GM23338 (cell line): ENCODE measurements around the gene MRGPRG. TPM values are rescaled to one million over a fixed set of nuclear protein-coding genes. Genes with fewer than 3 reads are reported as not detected.
"Not testable (repeated sequence)": the region's sequence is repeated elsewhere in the genome, so short reads cannot be mapped to it uniquely, and the experiment has no call there.

ENCODE experiments used
- ATAC-seq: fragments of 200-7000 bp; cut with Tn5 transposase; 3 replicates; pipeline ENCODE4 v1.9.1; 2020
- DNase-seq: peaks from one replicate; pipeline ENCODE4 v3.0.0-alpha.2; 2015; ENCODE audit warnings: low spot score
- H2AFZ ChIP-seq: fragments of 200-600 bp; sonication (generic); 2 replicates; pipeline ENCODE4 v1.8.0; 2016; ENCODE audit warnings: antibody characterized with exemption, mild to moderate bottlenecking, moderate library complexity
- H3F3A ChIP-seq: fragments of 200-600 bp; sonication (generic); replicated peaks from 2 replicates; pipeline ENCODE4 v1.8.0; 2017; ENCODE audit warnings: antibody characterized with exemption, mixed run types, low read depth
- H3K27ac ChIP-seq: fragments of 200-600 bp; sonication (generic); 2 replicates; pipeline ENCODE4 v1.6.1; 2016; ENCODE audit warnings: low read depth
- H3K27me3 ChIP-seq: fragments of 200-600 bp; sonication (generic); 2 replicates; pipeline ENCODE4 v1.8.0; 2016; ENCODE audit warnings: mild to moderate bottlenecking, mixed run types, moderate library complexity; ENCODE audit not compliant: insufficient read depth
- H3K36me3 ChIP-seq: fragments of 200-600 bp; sonication (generic); 2 replicates; pipeline ENCODE4 v1.8.0; 2016; ENCODE audit warnings: mild to moderate bottlenecking; ENCODE audit not compliant: insufficient read depth
- H3K4me1 ChIP-seq: fragments of 200-600 bp; sonication (generic); 2 replicates; pipeline ENCODE4 v1.8.0; 2016; ENCODE audit warnings: mild to moderate bottlenecking, moderate library complexity; ENCODE audit not compliant: insufficient read depth
- H3K4me2 ChIP-seq: fragments of 200-600 bp; sonication (generic); 2 replicates; pipeline ENCODE4 v1.7.1; 2017; ENCODE audit warnings: mixed run types
- H3K4me3 ChIP-seq: fragments of 200-600 bp; sonication (generic); 2 replicates; pipeline ENCODE4 v1.6.1; 2016; ENCODE audit warnings: mixed run types
- H3K79me2 ChIP-seq: fragments of 200-600 bp; sonication (generic); replicated peaks from 2 replicates; pipeline ENCODE4 v1.8.0; 2017; ENCODE audit warnings: mild to moderate bottlenecking; ENCODE audit not compliant: insufficient read depth
- H3K9me2 ChIP-seq: fragments of 200-600 bp; sonication (generic); 2 replicates; pipeline ENCODE4 v1.8.0; 2017; ENCODE audit not compliant: insufficient read depth
- H4K20me1 ChIP-seq: fragments of 200-600 bp; sonication (generic); replicated peaks from 2 replicates; pipeline ENCODE4 v1.8.0; 2017; ENCODE audit warnings: mild to moderate bottlenecking; ENCODE audit not compliant: insufficient read depth
- H3K27ac Mint-ChIP-seq: 2 replicates; pipeline ENCODE4 v1.8.0; 2020; ENCODE audit warnings: inconsistent platforms, mild to moderate bottlenecking, moderate library complexity, mixed read lengths
- H3K27me3 Mint-ChIP-seq: 3 replicates; pipeline ENCODE4 v1.8.0; 2022; ENCODE audit warnings: low read depth, mild to moderate bottlenecking, moderate library complexity, mixed read lengths, inconsistent platforms; ENCODE audit not compliant: insufficient read depth, poor library complexity
- H3K36me3 Mint-ChIP-seq: 3 replicates; pipeline ENCODE4 v1.8.0; 2021; ENCODE audit warnings: low read depth, mild to moderate bottlenecking, inconsistent platforms, moderate library complexity, mixed read lengths
- H3K4me1 Mint-ChIP-seq: 3 replicates; pipeline ENCODE4 v1.8.0; 2020; ENCODE audit warnings: mild to moderate bottlenecking, inconsistent platforms, mixed read lengths
- H3K4me3 Mint-ChIP-seq: 3 replicates; pipeline ENCODE4 v1.8.0; 2021; ENCODE audit warnings: moderate library complexity, mild to moderate bottlenecking, inconsistent platforms, mixed read lengths
- H3K9me3 Mint-ChIP-seq: 3 replicates; pipeline ENCODE4 v1.8.0; 2020; ENCODE audit warnings: moderate library complexity, mild to moderate bottlenecking, inconsistent platforms, mixed read lengths
- CREB1 ChIP-seq: fragments of 250-450 bp; sonication (Bioruptor Pico); IDR thresholded peaks from 2 replicates; pipeline ENCODE4 v1.5.0; 2020; ENCODE audit warnings: low read depth, mild to moderate bottlenecking, moderate library complexity
- EZH2phosphoT487 ChIP-seq: fragments of 200-600 bp; sonication (generic); IDR thresholded peaks from one replicate; pipeline ENCODE4 v1.8.1; 2018; ENCODE audit warnings: antibody characterized with exemption; ENCODE audit not compliant: unreplicated experiment
- JUNB ChIP-seq: IDR thresholded peaks from one replicate; pipeline ENCODE4 v1.6.1; 2016; ENCODE audit warnings: antibody characterized with exemption; ENCODE audit not compliant: unreplicated experiment
- POLR2AphosphoS5 ChIP-seq: IDR thresholded peaks from 2 replicates; pipeline ENCODE4 v1.6.1; 2016; ENCODE audit warnings: antibody characterized with exemption, low read depth
- ZNF331 ChIP-seq: fragments of 250-450 bp; sonication (Bioruptor Pico); IDR thresholded peaks from 2 replicates; pipeline ENCODE4 v1.5.0; 2020; ENCODE audit warnings: low read depth, mild to moderate bottlenecking, moderate library complexity
- polyA plus RNA-seq: library from polyadenylated mRNA; unstranded; fragments of >200 nt; fragmentation: Nextera tagmentation; extraction: Ambion mirVana; gene quantifications from 2 replicates; pipeline ENCODE4 v1.2.1, GENCODE V29; 2016
- total RNA-seq: library from RNA; depleted of rRNA; stranded (reverse); fragments of >200 nt; shearing (Covaris generic); gene quantifications from 2 replicates; pipeline ENCODE4 v1.2.3, GENCODE V29; 2014; rRNA removed
- TF ChIP-seq, protein P1 (sequence below), 2 experiments: fragments of 200-600 bp in 1 of 2; sonication (generic) in 1 of 2; conservative IDR thresholded peaks; 2 replicates each; pipeline versions ENCODE4 v1.5.1 to v1.6.1; 2016 to 2017; ENCODE audit warnings: antibody characterized with exemption in 2 of 2, low read depth in 2 of 2, mild to moderate bottlenecking in 2 of 2, moderate library complexity in 1 of 2

Gene MRGPRG
- total and polyA plus RNA-seq, 2 experiments from 2014 or later, result not detected

DNA sequence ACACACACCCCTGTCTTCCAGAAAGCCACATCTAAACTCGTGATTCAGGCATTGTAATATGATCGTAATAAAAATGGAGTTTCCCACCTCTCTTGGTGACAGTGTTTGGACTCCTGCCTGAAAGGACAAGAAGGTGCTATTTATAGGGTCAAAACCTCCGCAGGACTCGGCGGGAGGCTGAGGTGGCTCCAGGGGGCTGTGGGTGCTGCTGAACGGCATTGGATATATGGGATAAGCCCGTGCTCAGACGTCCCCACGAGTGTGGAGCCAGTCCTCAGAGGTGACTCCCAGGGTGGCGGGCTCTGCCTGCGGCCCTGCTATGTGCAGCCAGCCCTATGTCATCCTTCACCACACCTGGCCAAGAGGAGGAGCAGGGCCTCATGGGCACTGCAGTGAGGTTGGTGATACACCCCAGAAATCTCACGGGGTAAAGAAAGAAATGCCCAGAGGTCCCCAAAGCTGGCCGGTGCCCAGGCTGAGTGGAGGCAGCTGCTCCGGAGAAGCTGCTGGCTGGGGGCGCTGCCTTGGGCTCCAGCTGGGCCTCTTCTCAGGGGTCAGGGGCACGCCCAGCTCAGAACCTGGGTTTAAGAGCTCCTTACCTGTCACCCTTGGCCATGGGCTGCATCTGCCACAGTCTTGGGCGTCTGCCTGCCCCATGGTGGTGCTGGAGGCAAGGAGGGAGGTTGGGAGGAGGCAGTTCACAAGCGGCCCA lies 48.4 kb downstream of the MRGPRG start:
- no peak for DNase-seq
- Mint-ChIP-seq H3K4me1 (peaks cover 13% of the 10 kb centered on the region), H3K4me3 (peak overlapping the region; percentile 31; the same call in 1 of the 3 replicates), H3K27ac (no peak overlapping the region), H3K9me3 (no peaks in the 10 kb centered on the region), H3K27me3 (peaks cover 20% of the 10 kb centered on the region), H3K36me3 (no peaks in the 10 kb centered on the region; the same call in 2 of the 3 replicates)
- ATAC-seq, result no peak
- no peak overlapping the region for H3K4me3 ChIP-seq
- H4K20me1 ChIP-seq, result no peaks in the 10 kb centered on the region
- peak overlapping the region; percentile 90 for H2AFZ ChIP-seq
- no peak overlapping the region for H3K27ac ChIP-seq
- no peaks in the 10 kb centered on the region for H3K36me3 ChIP-seq
- H3K4me2 ChIP-seq, result no peak overlapping the region
- TF ChIP-seq POLR2AphosphoS5 (no peak), ZNF331 (CRISPR knock-in tag) (no peak), EZH2phosphoT487 (no peak), CREB1 (CRISPR knock-in tag) (no peak)
- no peaks in the 10 kb centered on the region; the same call in 1 of the 2 replicates for H3K4me1 ChIP-seq
- H3F3A ChIP-seq, result no peaks in the 10 kb centered on the region
- peaks cover 15% of the 10 kb centered on the region for H3K27me3 ChIP-seq
- no peaks in the 10 kb centered on the region for H3K79me2 ChIP-seq
- H3K9me2 ChIP-seq, result 0 out of 2 replicates have a peak, but pooled peaks cover 7% of the 10 kb centered on the region

DNA sequence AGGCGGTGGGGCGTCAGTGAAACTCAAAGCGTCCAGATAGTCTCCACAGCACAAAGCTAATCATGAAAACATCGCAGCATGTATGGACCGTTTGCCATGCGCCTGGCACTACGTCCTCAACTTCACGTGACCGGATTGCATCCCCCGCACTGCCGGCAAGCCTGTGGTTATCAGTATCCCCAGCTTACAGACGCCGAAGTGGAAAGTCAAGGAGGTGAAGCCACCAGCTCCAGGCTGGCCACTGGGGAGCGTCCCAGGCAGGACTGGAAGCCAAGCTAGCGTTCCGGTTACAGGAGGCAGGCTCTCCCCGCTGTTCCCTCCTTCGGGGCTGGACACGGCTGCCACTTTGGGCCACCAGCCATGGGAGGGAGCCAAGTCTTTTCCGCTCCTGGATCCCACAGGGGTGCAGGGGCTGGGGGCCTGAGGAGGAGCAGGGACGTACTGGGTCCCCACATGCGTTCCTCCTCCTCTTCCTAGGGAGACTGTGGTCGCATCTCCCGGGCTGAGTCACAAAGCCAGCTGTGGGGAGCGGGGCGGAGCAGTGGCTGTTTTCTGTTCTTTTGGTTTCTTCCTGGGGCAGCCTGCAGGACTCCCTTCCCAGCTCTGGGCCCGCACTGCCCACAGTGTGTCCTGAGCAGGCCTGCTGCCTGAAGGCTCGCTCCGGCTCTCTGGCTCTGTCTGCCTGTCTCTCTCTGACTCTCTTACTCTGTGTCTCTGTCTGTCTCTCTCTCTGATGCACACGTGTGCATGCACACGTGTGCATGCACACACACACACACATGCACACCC lies 49.2 kb downstream of the MRGPRG start:
- Histone ChIP-seq H4K20me1 (no peaks in the 10 kb centered on the region), H3K36me3 (no peaks in the 10 kb centered on the region), H3K27ac (no peak overlapping the region), H3F3A (no peaks in the 10 kb centered on the region), H3K9me2 (0 out of 2 replicates have a peak, but pooled peaks cover 4% of the 10 kb centered on the region), H3K27me3 (peaks cover 19% of the 10 kb centered on the region), H3K4me3 (0 out of 2 replicates have a peak overlapping the region, but pooled peaks have one; percentile 13), H3K4me1 (no peaks in the 10 kb centered on the region; the same call in 1 of the 2 replicates), H2AFZ (peak overlapping the region; percentile 90), H3K4me2 (no peak overlapping the region; the same call in 1 of the 2 replicates), H3K79me2 (no peaks in the 10 kb centered on the region)
- peak overlapping the region; percentile 31; the same call in 1 of the 3 replicates for H3K4me3 Mint-ChIP-seq
- H3K4me1 Mint-ChIP-seq, result peaks cover 13% of the 10 kb centered on the region
- no peak overlapping the region for H3K27ac Mint-ChIP-seq
- peak; percentile 71 for DNase-seq
- H3K36me3 Mint-ChIP-seq, result no peaks in the 10 kb centered on the region; the same call in 2 of the 3 replicates
- peak; percentile 65 for ATAC-seq
- TF ChIP-seq JUNB, result no peak
- TF ChIP-seq, protein P1, sequence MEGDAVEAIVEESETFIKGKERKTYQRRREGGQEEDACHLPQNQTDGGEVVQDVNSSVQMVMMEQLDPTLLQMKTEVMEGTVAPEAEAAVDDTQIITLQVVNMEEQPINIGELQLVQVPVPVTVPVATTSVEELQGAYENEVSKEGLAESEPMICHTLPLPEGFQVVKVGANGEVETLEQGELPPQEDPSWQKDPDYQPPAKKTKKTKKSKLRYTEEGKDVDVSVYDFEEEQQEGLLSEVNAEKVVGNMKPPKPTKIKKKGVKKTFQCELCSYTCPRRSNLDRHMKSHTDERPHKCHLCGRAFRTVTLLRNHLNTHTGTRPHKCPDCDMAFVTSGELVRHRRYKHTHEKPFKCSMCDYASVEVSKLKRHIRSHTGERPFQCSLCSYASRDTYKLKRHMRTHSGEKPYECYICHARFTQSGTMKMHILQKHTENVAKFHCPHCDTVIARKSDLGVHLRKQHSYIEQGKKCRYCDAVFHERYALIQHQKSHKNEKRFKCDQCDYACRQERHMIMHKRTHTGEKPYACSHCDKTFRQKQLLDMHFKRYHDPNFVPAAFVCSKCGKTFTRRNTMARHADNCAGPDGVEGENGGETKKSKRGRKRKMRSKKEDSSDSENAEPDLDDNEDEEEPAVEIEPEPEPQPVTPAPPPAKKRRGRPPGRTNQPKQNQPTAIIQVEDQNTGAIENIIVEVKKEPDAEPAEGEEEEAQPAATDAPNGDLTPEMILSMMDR (conservative IDR thresholded peaks at IDR 0.05; ENCODE audit: low read depth in 2 of 2), result peak in 1 of 2 experiments; percentile 46; a peak in 2 of 4 replicates
- H3K9me3 Mint-ChIP-seq, result no peaks in the 10 kb centered on the region
- peaks cover 22% of the 10 kb centered on the region for H3K27me3 Mint-ChIP-seq

DNA sequence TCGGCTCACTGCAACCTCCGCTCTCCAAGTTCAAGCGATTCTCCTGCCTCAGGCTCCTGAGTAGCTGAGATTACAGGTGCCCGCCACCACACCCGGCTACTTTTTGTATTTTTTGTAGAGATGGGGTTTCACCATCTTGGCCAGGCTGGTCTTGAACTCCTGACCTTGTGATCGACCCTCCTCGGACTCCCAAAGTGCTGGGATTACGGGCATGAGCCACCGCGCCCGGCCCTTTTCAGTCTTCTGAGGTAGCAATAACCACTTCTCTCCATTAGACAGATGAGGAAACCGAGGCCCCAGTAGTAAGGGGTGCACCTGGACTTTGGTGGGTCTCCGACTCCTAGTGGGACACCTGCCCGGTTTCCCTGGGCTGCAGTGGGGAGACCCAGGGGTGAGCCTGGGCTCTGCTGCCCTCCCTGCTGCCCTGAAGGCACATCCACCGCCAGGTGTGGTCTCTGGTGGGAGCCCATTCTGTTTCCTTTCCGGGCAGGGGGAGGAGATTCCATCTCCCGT lies 49.8 kb downstream of the MRGPRG start:
- not testable (repeated sequence) for H4K20me1 ChIP-seq, H3K36me3 Mint-ChIP-seq, H3K4me1 ChIP-seq, DNase-seq, H3K4me2 ChIP-seq, H3K4me3 Mint-ChIP-seq, H3K27ac Mint-ChIP-seq, H3K4me3 ChIP-seq, H3K36me3 ChIP-seq, H3K79me2 ChIP-seq, H3F3A ChIP-seq, H3K9me2 ChIP-seq, ATAC-seq, H3K27ac ChIP-seq, H3K9me3 Mint-ChIP-seq
- Mint-ChIP-seq H3K4me1 (peaks cover 16% of the 10 kb centered on the region), H3K27me3 (peaks cover 23% of the 10 kb centered on the region)
- H2AFZ ChIP-seq, result peak overlapping the region; percentile 90
- peaks cover 25% of the 10 kb centered on the region for H3K27me3 ChIP-seq

Other genes starting within 250 kb of the MRGPRG start
- gene NAP1L4, start 226.5 kb downstream of the MRGPRG start, total RNA-seq, result 181 and 183 TPM in 2 replicates
- 171 and 189 TPM in 2 replicates for gene NAP1L4, start 226.5 kb downstream of the MRGPRG start, polyA plus RNA-seq
- 94.1 and 95.9 TPM in 2 replicates for gene CARS1, start 161.4 kb downstream of the MRGPRG start, total RNA-seq
- gene CARS1, start 161.4 kb downstream of the MRGPRG start, polyA plus RNA-seq, result 71.0 and 72.9 TPM in 2 replicates
- gene OSBPL5, start 53.5 kb downstream of the MRGPRG start, total RNA-seq, result 8.1 and 12.0 TPM in 2 replicates
- 2.7 and 3.4 TPM in 2 replicates for gene OSBPL5, start 53.5 kb downstream of the MRGPRG start, polyA plus RNA-seq
- gene MRGPRE, start 13.6 kb upstream of the MRGPRG start, total RNA-seq, result not detected in 2 replicates
- gene MRGPRE, start 13.6 kb upstream of the MRGPRG start, polyA plus RNA-seq, result not detected in 2 replicates
- gene ZNF195, start 160.3 kb upstream of the MRGPRG start, total RNA-seq, result 95.3 and 101 TPM in 2 replicates
- gene ZNF195, start 160.3 kb upstream of the MRGPRG start, polyA plus RNA-seq, result 81.6 and 116 TPM in 2 replicates